GM19468 (cell line): ENCODE data around the gene GARRE1.
"Not testable (repeated sequence)": the region's sequence is repeated elsewhere in the genome, so short reads cannot be mapped to it uniquely, and the experiment has no call there.

ENCODE experiments used
- ATAC-seq: cut with Tn5 transposase; IDR thresholded peaks from one replicate; pipeline ENCODE4 v1.9.1; 2021; ENCODE audit warnings: mild to moderate bottlenecking, moderate library complexity, moderate number of reproducible peaks; ENCODE audit not compliant: unreplicated experiment; ENCODE audit errors: extremely low read depth

GARRE1 gene

GRCh38 chr19:34229721-34230120 is 24.6 kb upstream of the GARRE1 start:
- ATAC-seq = no peak

GRCh38 chr19:34230820-34231219 is 23.5 kb upstream of the GARRE1 start:
- no peak for ATAC-seq

- ATAC-seq = no peak
Measured at GRCh38 chr19:34231439-34231838, 22.9 kb upstream of the GARRE1 start.

GRCh38 chr19:34232566-34233481 is 21.5 kb upstream of the GARRE1 start:
- no peak for ATAC-seq

GRCh38 chr19:34235425-34235940 is 18.9 kb upstream of the GARRE1 start:
- no peak for ATAC-seq

GRCh38 chr19:34236035-34236987 is 18.0 kb upstream of the GARRE1 start:
- no peak for ATAC-seq

GRCh38 chr19:34237283-34237682 is 17.1 kb upstream of the GARRE1 start:
- no peak for ATAC-seq

- no peak for ATAC-seq
Measured at GRCh38 chr19:34237939-34238338, 16.4 kb upstream of the GARRE1 start.

GRCh38 chr19:34241513-34242337 is 12.6 kb upstream of the GARRE1 start:
- no peak for ATAC-seq

GRCh38 chr19:34243138-34243875 is 11.0 kb upstream of the GARRE1 start:
- ATAC-seq = not testable (repeated sequence)

GRCh38 chr19:34243876-34244578 is 10.3 kb upstream of the GARRE1 start:
- ATAC-seq = no peak

GRCh38 chr19:34244611-34245299 is 9.6 kb upstream of the GARRE1 start:
- ATAC-seq = no peak

GRCh38 chr19:34246340-34246739 is 8.0 kb upstream of the GARRE1 start:
- no peak for ATAC-seq

GRCh38 chr19:34248941-34249340 is 5.4 kb upstream of the GARRE1 start:
- ATAC-seq = no peak

- ATAC-seq = not testable (repeated sequence)
Measured at GRCh38 chr19:34253167-34253566, 1.2 kb upstream of the GARRE1 start.

GRCh38 chr19:34253681-34254045 is 691 bp upstream of the GARRE1 start:
- not testable (repeated sequence) for ATAC-seq

- ATAC-seq = peak; percentile 35
Measured at GRCh38 chr19:34254698-34255432, 511 bp downstream of the GARRE1 start.
